NCI-H1105 treated with DMSO at 0.1 percent for 48 hours (cell line): ENCODE data around the gene SIAH1.
"Not testable (repeated sequence)": the region's sequence is repeated elsewhere in the genome, so short reads cannot be mapped to it uniquely, and the experiment has no call there.

Experiments
- DNase-seq: peaks from one replicate; lab custom pipeline; 2025; lab: John Stamatoyannopoulos, UW

The SIAH1 gene

DNA sequence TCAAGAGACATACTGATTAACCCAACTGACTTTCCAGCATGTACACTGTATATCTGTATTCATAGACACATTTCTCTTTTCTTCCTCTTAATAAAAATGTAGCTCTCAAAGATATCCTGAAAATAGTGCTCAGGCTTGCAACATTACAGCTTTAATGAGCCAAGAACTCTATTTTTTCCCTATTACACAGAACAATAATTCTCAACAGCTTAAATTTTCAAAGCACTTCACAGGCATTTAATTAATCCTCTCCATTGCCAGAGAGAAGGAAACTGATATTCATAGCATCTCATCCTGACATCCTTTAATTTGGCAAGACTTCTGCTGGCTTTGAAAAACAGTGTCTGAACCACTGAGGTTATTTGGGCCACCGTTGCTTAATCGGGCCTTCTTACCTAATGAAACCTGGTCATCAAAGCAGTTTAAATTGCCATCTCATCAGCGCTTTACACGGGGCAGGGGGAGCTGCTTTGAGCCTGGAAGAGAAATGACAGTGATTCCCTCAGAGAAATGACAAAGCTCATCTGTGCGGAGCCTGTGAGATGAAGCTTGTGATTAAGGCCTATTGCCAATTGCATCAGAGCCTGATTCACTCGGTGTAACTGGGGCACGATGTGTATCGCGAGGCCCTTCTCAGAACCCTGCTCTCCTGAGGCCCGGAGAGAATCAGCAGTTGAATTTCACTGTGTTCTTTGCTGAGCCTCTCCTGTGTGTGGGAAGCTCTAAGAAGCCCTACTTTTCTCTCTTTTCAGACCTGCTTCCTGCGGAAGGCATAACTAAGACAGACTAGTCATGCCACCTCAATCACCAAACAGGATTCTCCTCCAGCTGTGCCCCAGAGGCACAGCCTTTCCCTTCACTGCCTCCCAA lies 8.5 kb upstream of the SIAH1 start:
- no peak for DNase-seq

DNA sequence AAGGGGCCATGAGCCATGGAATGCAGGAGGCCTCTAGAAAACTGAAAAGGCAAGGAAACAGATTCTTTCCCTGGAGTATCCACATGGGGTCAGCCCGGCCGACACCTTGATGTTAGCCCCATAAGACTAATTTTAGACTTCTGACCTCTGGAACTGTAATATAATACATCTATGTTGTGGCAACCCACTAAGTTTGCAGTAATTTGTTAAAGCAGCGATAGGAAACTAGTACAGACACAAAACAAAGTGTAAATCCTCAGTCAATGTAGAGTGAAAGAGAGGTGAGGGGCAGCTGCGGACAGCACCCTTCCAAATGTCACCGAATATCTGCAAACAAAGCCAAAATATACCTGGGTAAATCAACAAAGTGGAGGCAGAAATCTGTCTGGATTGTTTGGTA lies 7.2 kb upstream of the SIAH1 start:
- no peak for DNase-seq

DNA sequence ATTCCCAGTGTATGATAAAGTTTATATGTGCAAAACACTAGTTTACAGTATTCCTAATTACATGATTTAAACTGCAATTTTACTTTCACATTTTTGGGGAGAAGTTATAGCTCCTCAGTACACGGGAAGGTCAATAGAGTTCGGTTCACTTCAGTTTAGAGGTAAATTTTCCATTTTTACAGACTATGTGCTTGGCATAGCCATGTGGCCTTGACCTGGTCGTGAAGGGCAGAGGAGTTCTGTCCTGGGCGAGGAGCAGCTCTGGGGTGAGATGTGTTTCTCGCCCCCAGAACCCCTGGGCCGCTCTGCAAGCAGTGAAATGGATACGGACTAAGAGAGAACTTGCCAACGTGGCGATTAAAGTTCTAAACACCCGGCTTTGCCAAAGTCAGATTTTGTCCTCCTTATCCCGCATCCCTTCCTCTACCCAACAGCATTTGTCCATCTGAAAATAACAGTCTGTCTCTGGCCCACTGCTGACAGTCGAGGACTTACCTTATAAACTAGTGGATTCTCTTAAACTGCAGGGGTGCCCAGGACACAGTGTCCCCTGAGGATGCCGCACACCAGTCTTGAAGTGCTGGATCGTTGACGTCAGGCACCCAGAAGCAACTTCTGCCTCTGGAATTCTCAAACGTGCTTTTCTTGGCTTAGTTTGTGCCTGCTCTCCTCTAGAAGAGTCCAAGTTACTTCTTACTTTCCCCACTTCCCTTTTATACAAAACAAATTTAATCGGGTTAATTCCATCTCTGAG lies 1.5 kb upstream of the SIAH1 start:
- DNase-seq = no peak

DNA sequence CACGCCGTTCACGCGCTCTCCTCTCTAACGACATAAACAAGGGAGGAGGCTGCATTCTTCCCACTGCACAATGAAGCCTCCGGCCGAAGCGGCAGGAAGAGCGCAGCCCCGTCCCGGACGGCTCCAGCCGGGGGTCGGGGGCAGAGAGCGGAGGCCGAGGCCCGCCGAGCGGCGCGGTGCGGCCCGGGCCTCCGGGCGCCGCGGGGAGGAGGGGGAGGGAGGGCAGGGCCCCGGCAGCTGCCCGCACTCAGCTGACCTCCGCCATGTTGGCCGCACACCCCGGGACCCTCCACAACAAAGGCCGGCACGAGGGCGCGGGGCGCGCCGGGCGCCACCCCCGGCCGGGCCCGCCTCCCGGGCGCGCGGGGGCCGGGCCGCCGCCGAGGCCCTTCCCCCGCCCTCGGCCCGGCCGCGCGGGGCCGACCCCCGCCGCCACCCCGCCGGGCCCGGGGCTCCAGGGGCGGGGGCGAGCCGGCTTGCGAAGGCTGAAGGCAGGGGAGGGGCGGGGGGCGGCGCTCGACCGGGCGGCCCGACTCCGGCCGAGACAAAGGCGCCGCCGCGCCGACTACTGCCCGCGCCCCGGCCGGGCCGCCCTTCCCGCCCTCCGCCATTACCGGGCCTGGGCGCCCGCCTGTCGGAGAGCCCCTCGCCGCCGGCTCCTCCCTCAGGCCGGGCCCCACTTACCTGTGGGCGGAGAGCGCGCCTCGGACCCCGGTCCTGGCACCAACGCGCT lies 527 bp downstream of the SIAH1 start:
- peak; percentile 72 for DNase-seq

DNA sequence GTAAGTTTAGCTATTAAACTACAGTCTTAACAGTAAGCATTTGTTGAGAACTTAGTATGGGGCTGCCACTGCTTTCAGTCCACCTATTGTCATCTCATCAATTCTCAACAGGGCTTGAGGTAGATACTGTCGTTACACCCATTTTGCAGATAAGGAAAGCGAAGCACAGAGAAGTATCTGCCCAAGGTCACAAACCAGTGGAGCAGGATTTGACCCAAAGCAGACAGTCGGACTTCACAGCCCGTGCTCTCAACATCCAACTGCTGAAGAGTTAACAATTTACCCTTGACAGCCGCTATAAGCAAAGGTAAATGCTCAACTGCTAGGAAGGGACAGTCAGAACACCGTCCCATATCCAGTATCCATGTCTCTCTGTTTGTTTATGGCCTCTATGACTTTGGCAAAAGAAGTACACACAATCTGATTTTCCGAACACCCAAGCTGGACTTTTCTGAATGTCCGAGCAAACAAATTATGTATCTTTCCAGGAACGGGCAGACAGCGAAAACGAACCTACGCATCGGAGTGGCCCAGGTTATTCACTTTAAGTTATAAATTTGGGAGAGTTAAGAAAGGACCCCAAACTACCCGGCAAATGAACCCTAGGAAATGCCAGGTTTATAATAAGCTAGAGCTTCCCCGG lies 1.2 kb downstream of the SIAH1 start:
- DNase-seq = peak; percentile 46

DNA sequence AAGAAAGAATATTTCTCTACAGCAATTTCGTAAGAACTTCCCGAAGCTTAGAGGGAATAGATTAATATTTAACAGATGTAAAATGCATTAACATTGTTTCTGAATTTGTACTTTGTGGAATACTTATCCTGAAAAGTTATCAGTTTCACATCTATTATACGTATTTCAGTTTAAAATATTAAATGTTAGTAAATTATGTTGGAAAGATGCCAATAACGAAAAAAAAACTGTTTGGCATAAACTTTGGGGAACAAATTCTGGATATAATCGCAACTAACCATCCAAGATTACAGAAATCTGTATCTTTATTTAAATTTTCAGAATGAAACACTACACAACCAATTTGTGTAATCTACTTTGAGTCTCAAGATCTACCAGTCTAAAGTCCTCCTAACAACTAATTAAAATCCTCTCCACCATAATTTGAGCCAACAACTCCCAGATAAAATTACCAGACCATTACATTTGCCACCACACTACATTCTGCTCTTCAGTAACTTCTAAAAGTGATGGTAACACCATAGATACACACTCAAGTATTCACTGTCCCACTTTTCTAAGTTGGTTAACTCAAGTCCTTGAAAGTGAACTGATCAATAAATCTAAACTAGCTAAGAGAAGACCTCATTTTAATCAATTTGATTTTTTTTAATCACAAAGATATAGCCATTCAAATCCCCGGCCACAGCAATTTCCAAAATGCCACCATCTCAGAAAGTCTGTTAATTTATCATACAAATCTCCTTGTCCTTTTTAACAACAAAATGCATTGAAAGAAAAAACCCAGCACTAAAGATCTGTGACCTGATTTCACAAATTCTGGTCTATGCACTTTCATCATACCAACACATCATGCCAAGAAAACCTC lies 2.0 kb downstream of the SIAH1 start:
- peak; percentile 13 for DNase-seq

DNA sequence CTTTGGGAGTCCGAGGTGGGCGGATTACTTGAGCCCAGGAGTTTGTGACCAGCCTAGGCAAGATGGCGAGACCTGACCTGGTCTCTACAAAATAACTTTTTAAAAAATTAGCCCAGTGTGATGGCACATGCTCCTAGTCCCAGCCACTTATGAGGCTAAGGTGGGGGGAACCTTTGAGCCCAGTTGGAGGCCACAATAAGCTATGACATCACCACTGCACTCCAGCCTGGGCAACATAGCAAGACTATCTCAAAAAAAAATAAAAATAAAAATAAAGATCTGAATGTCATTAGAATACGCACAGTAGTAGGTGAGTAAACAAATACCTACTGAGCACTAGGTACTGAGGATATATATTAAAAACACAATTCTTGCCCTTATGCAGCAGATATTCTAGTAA lies 3.1 kb downstream of the SIAH1 start:
- DNase-seq = no peak

DNA sequence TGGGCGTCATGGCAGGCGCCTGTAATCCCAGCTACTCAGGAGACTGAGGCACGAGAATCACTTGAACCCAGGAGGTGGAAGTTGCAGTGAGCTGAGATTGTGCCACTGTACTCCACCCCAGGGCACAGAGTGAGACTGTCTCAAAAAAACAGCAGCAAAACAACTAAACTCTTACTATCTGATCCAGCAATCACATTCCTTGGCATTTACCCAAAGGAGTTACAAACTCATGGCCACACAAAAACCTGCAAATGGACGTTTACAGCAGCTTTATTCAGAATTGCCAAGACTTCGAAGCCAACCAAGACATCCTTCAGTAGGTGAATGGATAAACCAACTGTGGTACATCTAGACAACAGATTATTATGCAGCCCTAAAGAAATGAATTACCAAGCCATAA lies 4.0 kb downstream of the SIAH1 start:
- no peak for DNase-seq

DNA sequence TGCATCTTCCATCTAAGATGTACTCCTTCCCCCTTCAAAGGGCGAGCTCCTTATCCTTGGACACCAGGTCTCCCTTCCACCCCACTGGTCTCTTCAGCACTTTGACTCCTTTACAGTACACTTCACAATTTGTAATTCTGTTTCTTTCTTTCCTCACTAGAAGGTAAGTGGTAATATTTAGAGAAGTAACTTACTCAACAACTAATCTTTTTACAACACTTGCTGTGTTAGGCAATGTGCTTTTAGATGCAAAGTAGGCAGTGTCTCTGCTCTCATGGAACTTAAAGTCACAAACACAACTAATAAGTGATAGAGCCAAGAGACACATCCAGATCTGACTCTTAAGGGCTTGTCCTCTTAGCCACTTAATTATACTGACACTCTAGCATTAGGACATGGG lies 6.4 kb downstream of the SIAH1 start:
- no peak for DNase-seq

DNA sequence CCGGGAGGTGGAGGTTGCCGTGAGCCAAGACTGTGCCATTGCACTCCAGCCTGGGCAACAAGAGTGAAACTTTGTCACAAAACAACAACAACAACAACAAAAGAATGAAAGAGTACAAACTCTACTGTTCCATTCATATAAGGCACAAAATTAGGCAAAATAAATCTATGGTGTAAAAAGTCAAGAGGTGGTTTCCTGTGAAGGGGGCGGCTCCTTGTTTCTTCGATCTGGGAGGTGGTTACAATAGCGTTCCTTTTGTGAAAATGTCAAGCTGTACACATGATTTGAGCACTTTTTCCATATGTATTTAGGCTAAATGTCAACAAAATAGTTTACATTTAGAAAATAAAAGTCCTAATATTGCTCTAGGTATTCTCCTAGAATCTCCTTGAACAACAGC lies 6.9 kb downstream of the SIAH1 start:
- no peak for DNase-seq

DNA sequence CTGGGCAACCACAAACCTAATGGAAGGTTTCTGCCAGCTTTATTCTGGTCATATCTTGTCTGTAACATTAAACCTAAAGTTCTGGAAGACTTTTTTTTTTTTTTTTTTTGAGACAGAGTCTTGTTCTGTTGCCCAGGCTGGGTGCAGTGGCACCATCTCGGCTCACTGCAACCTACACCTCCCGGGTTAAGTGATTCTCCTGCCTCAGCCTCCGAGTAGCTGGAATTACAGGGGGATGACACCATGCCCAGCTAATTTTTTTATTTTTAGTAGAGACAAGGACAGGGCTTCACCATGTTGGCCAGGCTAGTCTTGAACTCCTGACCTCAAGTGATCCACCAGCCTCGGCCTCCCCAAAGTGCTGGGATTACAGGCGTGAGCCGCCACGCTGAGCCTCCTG lies 7.9 kb downstream of the SIAH1 start:
- DNase-seq = not testable (repeated sequence)

DNA sequence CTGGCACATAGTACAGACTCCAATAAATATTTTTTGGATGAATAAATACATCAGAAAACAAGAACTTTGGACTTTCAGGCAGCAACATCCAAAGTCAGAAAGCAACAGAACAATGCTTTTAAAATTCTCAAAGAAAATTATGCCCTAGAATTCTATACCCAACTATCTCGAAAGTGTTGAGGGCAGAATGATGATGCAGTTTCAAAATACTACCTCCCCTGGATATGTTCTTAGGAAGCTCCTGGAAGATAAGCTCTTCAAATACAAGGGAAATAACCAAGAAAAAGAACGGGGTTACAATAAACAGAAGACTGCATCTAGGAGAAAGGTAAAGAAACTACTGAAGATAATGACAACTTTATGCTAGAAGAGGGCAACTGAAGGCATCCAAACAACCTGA lies 11.0 kb downstream of the SIAH1 start:
- no peak for DNase-seq

DNA sequence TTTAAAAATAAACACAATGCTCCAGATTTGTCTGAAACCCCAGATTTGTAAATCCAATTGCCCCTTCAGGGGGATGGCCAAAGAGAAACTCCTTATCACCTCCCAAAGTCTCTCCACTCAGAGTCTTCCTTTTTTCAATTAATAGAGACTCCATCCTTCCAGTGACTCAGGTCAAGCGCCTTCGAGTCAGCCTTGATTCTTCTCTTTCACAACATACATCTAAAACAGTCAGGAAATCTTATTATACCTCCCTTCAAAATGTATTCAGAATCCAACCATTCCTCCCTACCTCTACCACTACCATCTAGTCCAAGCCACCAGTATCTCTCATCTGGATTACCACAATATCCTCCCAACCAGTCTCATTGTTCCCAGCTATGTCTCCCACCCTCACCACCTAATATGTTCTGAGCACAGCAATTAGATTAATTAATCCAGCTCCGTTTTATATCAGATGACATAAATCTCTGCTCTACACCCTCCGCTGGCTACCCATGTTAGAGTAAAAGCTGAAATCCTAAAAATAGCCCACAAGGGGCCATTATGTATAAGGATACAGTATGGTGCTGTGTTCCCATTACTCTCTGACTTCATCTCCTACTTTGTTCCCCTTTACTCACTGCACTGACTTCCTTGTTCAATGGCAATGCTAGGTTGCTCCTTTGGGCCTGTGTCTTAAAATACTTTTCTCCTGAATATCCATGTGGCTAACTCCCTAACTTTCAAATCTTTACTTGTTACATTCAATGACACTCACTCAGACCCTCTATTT lies 11.8 kb downstream of the SIAH1 start:
- no peak for DNase-seq

DNA sequence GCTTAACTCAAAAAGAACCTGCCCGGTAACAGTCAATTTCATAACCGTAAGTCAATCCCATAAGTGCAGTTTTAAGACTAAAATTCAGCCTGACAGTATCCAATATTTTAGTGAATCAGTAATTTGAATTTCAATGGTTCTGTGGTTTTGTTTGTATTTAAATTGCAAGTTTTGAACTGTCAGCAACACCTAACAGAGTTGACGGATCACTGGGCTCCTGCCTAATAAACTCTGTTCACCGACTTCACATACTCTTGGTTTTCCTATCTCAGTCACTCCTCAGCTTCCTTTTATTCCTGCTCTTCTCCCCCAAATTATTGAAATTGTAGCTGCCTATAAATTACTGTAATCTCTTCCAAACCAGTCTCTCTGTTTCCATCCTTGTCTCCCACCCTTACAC lies 12.5 kb downstream of the SIAH1 start:
- no peak for DNase-seq

DNA sequence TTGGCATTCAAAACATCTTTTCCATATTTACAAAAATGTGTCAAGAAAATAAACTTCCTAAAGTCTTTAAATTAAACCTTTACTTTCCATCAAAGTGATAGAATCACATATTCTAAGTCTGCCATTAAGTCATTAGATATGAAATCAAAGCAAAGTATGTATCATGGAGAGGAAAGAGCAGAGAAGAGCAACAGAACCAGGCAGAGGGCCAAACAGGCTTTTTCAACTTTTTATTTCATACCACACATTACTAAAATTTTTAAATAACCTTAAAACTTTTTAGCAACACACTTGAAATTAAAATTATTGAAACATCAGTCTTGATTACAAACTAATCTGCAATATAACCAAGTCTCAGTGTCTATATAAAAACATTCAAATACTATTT lies 13.8 kb downstream of the SIAH1 start:
- DNase-seq = no peak

DNA sequence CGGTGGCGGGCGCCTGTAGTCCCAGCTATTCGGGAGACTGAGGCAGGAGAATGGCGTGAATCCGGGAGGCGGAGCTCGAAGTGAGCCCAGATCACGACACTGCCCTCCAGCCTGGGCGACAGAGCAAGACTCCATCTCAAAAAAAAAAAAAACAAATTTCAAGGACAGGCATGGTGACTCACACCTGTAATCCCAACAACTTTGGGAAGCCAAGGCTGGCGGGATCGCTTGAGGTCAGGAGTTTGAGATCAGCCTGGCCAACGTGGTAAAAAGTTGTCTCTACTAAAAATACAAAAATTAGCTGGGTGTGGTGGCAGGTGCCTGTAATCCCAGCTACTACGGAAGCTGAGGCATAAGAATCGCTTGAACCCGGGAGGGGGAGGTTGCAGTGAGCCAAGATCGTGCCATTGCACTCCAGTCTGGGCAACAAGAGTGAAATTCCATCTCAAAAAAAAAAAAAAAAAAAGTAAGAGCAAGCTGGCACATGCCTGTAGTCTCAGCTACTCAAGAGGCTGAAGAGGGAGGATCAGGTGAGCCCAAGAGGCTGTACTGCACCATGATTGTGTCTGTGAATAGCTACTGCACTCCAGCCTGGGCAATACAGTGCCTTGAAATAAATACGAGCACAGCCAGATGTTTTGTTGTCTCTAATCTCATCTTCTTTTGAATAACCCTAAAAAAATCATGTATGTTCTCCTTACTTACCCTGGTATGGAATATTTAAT lies 14.4 kb downstream of the SIAH1 start:
- not testable (repeated sequence) for DNase-seq

DNA sequence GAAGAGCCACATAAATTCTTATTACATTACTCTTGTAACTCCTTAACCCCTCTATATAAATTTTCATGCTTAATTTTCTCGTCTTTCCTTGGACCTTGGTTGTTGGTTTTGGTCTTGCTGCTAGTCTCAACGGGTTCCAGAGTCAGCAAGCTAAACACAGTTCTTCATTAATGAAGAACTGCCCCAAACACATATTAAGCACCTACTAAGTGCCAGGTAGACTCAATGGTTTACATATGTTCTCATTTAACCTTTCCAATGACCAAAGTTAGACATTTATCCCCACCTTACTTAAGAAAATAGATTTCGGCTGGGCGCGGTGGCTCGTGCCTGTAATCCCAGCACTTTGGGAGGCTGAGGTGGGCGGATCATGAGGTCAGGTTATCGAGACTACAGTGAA lies 15.0 kb downstream of the SIAH1 start:
- no peak for DNase-seq

DNA sequence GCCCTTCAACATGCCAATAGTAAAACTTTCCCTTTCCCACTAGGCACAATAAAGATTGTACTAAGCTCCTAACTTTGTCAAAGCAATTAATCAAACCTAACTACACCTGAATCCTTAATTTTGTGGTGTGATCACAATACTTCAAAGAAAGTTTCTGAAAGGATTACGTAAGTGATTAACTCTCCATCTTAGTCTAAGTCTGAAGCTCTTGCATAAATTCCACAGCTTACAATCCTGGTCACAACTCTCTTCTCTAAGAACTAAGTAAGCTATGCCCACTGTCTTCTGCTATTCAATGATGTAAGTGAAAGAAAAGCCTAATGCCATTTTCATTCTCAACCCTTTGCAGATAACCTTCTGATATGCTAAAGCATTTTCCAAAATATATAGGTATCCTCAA lies 15.4 kb downstream of the SIAH1 start:
- no peak for DNase-seq

DNA sequence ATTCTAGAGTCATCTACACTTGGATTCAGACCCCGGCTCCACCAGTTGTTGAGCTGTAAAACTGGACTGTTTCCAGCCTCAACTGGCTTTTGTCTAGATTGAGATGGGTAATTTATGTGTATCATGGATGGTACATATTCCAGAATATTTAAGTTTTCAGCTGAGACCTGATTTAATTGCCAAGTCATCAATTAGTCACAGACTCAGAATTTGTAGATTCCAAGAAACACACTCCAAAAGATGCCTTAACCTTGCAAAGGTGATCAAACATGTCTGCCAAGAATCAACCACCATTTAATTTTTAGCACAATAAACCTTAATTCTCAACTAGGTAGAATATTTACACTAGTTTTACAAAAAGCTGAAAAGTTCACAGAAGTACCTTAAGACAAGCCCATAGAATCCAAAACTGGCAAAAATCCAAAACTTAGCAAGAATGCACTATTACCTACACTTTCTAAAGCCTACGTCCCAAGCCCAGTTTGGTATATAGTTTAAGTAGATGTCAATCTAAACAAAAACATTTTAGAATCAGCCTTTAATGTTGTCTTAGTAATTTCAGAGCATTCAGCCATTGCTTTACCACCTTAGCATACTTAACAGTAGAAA lies 17.7 kb downstream of the SIAH1 start:
- no peak for DNase-seq
